ENCODE measurements around the gene TMEM198.

TMEM198 gene

GRCh38 chr2:219592736-219593135 lies 48.9 kb downstream of the TMEM198 start:
- Mint-ChIP-seq H3K9me3 (no peaks in the 10 kb centered on the region), H3K4me3 (no peak overlapping the region), H3K36me3 (no peaks in the 10 kb centered on the region), H3K27ac (no peak overlapping the region), H3K27me3 (peaks cover 14% of the 10 kb centered on the region), H3K4me1 (no peaks in the 10 kb centered on the region)
- ATAC-seq, result no peak

GRCh38 chr2:219593154-219593553 lies 49.3 kb downstream of the TMEM198 start:
- ATAC-seq, result no peak
- H3K27ac Mint-ChIP-seq, result no peak overlapping the region
- H3K27me3 Mint-ChIP-seq, result peaks cover 10% of the 10 kb centered on the region
- H3K4me1 Mint-ChIP-seq, result peaks cover 2% of the 10 kb centered on the region
- no peak overlapping the region for H3K4me3 Mint-ChIP-seq
- H3K36me3 Mint-ChIP-seq, result no peaks in the 10 kb centered on the region
- no peaks in the 10 kb centered on the region for H3K9me3 Mint-ChIP-seq

- Mint-ChIP-seq H3K27me3 (peaks cover 10% of the 10 kb centered on the region), H3K36me3 (peaks cover 5% of the 10 kb centered on the region), H3K4me3 (no peak overlapping the region), H3K9me3 (no peaks in the 10 kb centered on the region), H3K27ac (no peak overlapping the region), H3K4me1 (peaks cover 15% of the 10 kb centered on the region)
- ATAC-seq, result no peak
Measured at GRCh38 chr2:219595256-219595655, 51.4 kb downstream of the TMEM198 start.

GRCh38 chr2:219596954-219597551 lies 53.2 kb downstream of the TMEM198 start:
- peaks cover 15% of the 10 kb centered on the region for H3K4me1 Mint-ChIP-seq
- no peaks in the 10 kb centered on the region for H3K9me3 Mint-ChIP-seq
- H3K27ac Mint-ChIP-seq, result peak overlapping the region; percentile 82
- peaks cover 10% of the 10 kb centered on the region for H3K27me3 Mint-ChIP-seq
- H3K4me3 Mint-ChIP-seq, result peak overlapping the region; percentile 86
- peaks cover 21% of the 10 kb centered on the region for H3K36me3 Mint-ChIP-seq
- no peak for ATAC-seq

- H3K36me3 Mint-ChIP-seq, result peaks cover 28% of the 10 kb centered on the region
- ATAC-seq, result peak; percentile 95
Measured at GRCh38 chr2:219597552-219598307, 53.9 kb downstream of the TMEM198 start, which contains the start of gene STK11IP. Gene STK11IP (plus strand): TSS chr2:219597857. CDS start chr2:219598120, 263 bp downstream.

GRCh38 chr2:219598308-219599078 lies 54.7 kb downstream of the TMEM198 start:
- H3K27ac Mint-ChIP-seq, result peak overlapping the region; percentile 82
- H3K36me3 Mint-ChIP-seq, result peaks cover 31% of the 10 kb centered on the region
- peaks cover 18% of the 10 kb centered on the region for H3K4me1 Mint-ChIP-seq
- no peaks in the 10 kb centered on the region for H3K9me3 Mint-ChIP-seq
- peak overlapping the region; percentile 86 for H3K4me3 Mint-ChIP-seq
- no peaks in the 10 kb centered on the region for H3K27me3 Mint-ChIP-seq
- peak; percentile 24 for ATAC-seq

More at GRCh38 chr2:219597552-219598307, 53.9 kb downstream of the TMEM198 start, which contains the start of gene STK11IP:
- Mint-ChIP-seq H3K4me3 (peak within 1 kb of the TSS; percentile 86), H3K27ac (peak within 1 kb of the TSS; percentile 82), H3K27me3 (peaks cover 7% of the 10 kb centered on the region), H3K9me3 (no peaks in the 10 kb centered on the region), H3K4me1 (peaks cover 15% of the 10 kb centered on the region)

Measured in stimulated activated memory B cell treated with anti-CD40 and anti-IgM and Interleukin-4, amounts not matched to agents 10 μg/mL and 1 μg/mL and 100 μg/mL, for 72 hours (primary cell).